T-cell (primary cell): ENCODE results near the gene PDRG1. TPM values are rescaled to one million over a fixed set of nuclear protein-coding genes. Genes with fewer than 3 reads are reported as not detected.

Experiments used
- ATAC-seq, 4 experiments: fragments of 200-7000 bp in 3 of 4; fragments of 150-1000 bp in 1 of 4; cut with Tn5 transposase; replicated peaks in 1 of 4; 1 replicate in 3 of 4; 2 replicates in 1 of 4; pipeline ENCODE4 v1.10.0; 2021; ENCODE audit warnings: moderate library complexity in 3 of 4, mild to moderate bottlenecking in 2 of 4, moderate number of reproducible peaks in 1 of 4
- CTCF ChIA-PET, 2 donors: fragments of 300-600 bp; sonication (Branson Sonifier 250); formaldehyde crosslinking; loops; one replicate each; lab custom pipeline; 2022; ENCODE audit warnings: antibody characterized with exemption in 2 of 2; lab: Charles Lee
- POLR2A ChIA-PET, 2 donors: fragments of 300-600 bp; sonication (Branson Sonifier 250); formaldehyde crosslinking; loops; one replicate each; lab custom pipeline; 2022; ENCODE audit warnings: antibody characterized with exemption in 2 of 2; lab: Charles Lee
- DNase-seq, 35 experiments: peaks; one replicate each; pipeline versions ENCODE4 v3.0.0 to v3.0.0-alpha.2; 2013 to 2023
- H3K27ac ChIP-seq: one replicate; pipeline ENCODE4 v1.5.1; 2013; ENCODE audit warnings: low read length
- H3K27me3 ChIP-seq, 2 experiments: replicated peaks in 1 of 2; 1 replicate in 1 of 2; 2 replicates in 1 of 2; pipeline versions ENCODE4 v1.6.1 to v1.7.0; 2013; ENCODE audit warnings: low read length in 1 of 2, mixed read lengths in 1 of 2; ENCODE audit not compliant: control insufficient read depth in 2 of 2, insufficient read depth in 2 of 2; ENCODE audit errors: extremely low read depth in 1 of 2
- H3K36me3 ChIP-seq, 2 donors: 1 replicate in 1 of 2; 2 replicates in 1 of 2; pipeline versions ENCODE4 v1.6.1 to v1.7.0; 2013; ENCODE audit warnings: low read length in 1 of 2; ENCODE audit not compliant: control insufficient read depth in 2 of 2, insufficient read depth in 1 of 2; ENCODE audit errors: extremely low read depth in 1 of 2
- H3K4me1 ChIP-seq, 2 experiments: 1 replicate in 1 of 2; 2 replicates in 1 of 2; pipeline versions ENCODE4 v1.6.1 to v1.7.0; 2013; ENCODE audit warnings: low read length in 2 of 2, mixed read lengths in 1 of 2; ENCODE audit not compliant: insufficient read depth in 2 of 2, control insufficient read depth in 1 of 2; ENCODE audit errors: extremely low read depth in 1 of 2
- H3K4me3 ChIP-seq, 2 donors: 1 replicate in 1 of 2; 2 replicates in 1 of 2; pipeline versions ENCODE4 v1.5.1 to v1.7.0; 2013; ENCODE audit warnings: mild to moderate bottlenecking in 2 of 2, low read length in 1 of 2, moderate library complexity in 1 of 2; ENCODE audit not compliant: control insufficient read depth in 1 of 2; ENCODE audit errors: extremely low read depth in 1 of 2
- H3K9me3 ChIP-seq: 2 replicates; pipeline ENCODE4 v1.7.0; 2013
- H3K27ac Mint-ChIP-seq, 2 donors: one replicate each; pipeline ENCODE4 v1.8.0; 2020 to 2021; ENCODE audit warnings: mild to moderate bottlenecking in 2 of 2, mixed read lengths in 2 of 2
- H3K27me3 Mint-ChIP-seq, 2 donors: one replicate each; pipeline ENCODE4 v1.8.0; 2021 to 2022; ENCODE audit warnings: mixed read lengths in 2 of 2
- H3K36me3 Mint-ChIP-seq: one replicate; pipeline ENCODE4 v1.8.0; 2021; ENCODE audit warnings: mixed read lengths
- H3K4me1 Mint-ChIP-seq, 3 donors: one replicate each; pipeline ENCODE4 v1.8.0; 2020 to 2022; ENCODE audit warnings: mixed read lengths in 3 of 3, mild to moderate bottlenecking in 1 of 3
- H3K4me3 Mint-ChIP-seq, 3 donors: one replicate each; pipeline ENCODE4 v1.8.0; 2020 to 2022; ENCODE audit warnings: mild to moderate bottlenecking in 3 of 3, mixed read lengths in 3 of 3, moderate library complexity in 3 of 3
- H3K9me3 Mint-ChIP-seq, 3 donors: one replicate each; pipeline ENCODE4 v1.8.0; 2020 to 2022; ENCODE audit warnings: mixed read lengths in 3 of 3
- WGBS: methylation state at CpG from one replicate; pipeline ENCODE4 v1.1.5; 2013; ENCODE audit warnings: missing lambda C conversion rate; ENCODE audit not compliant: insufficient coverage; 5-methylcytosine and 5-hydroxymethylcytosine counted together
- total RNA-seq, 35 experiments: library from RNA in 6 of 35; stranded (reverse) in 6 of 35; fragments of 120-200 nt in 1 of 35; gene quantifications; one replicate each; pipeline versions ENCODE4 v1.2.1 to v1.2.4 and lab custom pipeline; 2013 to 2026

Gene PDRG1
- total RNA-seq, 5 donors from 2014 or later (not counting 1 experiment from before 2014, with no cell fraction given): 7.5 to 14.5 (median 11.6) TPM

DNA sequence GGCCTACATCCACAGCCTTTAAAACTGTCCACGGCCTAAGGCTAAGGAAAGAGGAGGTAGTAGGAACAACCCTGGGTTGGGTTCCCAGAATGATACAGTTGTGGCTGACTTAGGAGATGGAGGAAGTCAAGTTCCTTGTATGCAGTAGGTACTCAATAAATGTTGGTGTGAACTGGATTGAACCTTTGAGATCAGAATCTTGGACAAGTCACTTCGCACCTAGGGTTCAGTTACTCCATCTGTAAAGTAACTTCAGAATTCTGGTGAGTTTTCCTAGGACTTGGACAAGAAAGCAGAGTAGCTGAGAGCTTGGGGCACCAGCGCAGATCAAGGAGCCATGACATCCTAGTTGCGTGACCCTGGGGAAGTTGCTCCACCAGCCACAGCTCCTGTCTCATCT lies 25.2 kb upstream of the PDRG1 start:
- no peaks in the 10 kb centered on the region for H3K4me1 Mint-ChIP-seq
- Histone ChIP-seq H3K27me3 (peaks cover 0 to 44% of the 10 kb centered on the region in 2 experiments), H3K27ac (no peak overlapping the region), H3K9me3 (no peaks in the 10 kb centered on the region), H3K4me1 (no peaks in the 10 kb centered on the region), H3K36me3 (no peaks in the 10 kb centered on the region), H3K4me3 (no peak overlapping the region)
- ATAC-seq: no peak
- peak overlapping the region in 1 of 2 donors; percentile 2 for H3K27ac Mint-ChIP-seq
- H3K27me3 Mint-ChIP-seq: peaks cover 35 to 41% of the 10 kb centered on the region in 2 donors
- POLR2A ChIA-PET: no interaction called here
- no peak overlapping the region for H3K4me3 Mint-ChIP-seq
- no peaks in the 10 kb centered on the region for H3K9me3 Mint-ChIP-seq
- no peaks in the 10 kb centered on the region for H3K36me3 Mint-ChIP-seq
- CTCF ChIA-PET: interaction anchor here in 1 of 2 donors (1.2 kb wide), 1 partner anchor 41 kb away, joined by 3 read pairs; no protein-coding TSS in a partner anchor
- DNase-seq: no peak
- 68% methylated on average over 3 of the region's 4 CpGs for WGBS

DNA sequence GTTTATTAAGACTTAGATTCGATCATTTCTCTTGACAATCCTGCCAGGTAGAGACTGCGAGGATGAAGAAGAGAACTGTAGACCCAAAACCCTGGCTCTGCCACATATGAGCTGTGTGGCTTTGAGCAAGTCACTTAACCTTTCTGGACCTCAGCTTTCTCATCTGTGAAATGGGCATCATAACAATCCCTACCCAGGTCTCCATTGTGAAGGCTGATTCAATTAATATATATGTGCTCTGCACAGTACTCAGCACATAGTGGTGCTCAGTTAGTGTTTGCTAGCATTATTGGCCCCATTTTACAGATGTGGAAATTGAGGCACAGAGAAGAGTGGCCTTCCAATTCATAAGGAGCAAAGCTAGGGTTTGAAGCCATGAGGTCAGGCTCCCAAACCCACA lies 24.0 kb upstream of the PDRG1 start:
- Mint-ChIP-seq H3K36me3 (no peaks in the 10 kb centered on the region), H3K27ac (no peak overlapping the region), H3K9me3 (no peaks in the 10 kb centered on the region), H3K4me1 (no peaks in the 10 kb centered on the region), H3K4me3 (no peak overlapping the region), H3K27me3 (peaks cover 36 to 40% of the 10 kb centered on the region in 2 donors)
- Histone ChIP-seq H3K27ac (no peak overlapping the region), H3K9me3 (no peaks in the 10 kb centered on the region), H3K27me3 (peaks cover 2 to 44% of the 10 kb centered on the region in 2 experiments), H3K4me3 (no peak overlapping the region), H3K36me3 (no peaks in the 10 kb centered on the region), H3K4me1 (no peaks in the 10 kb centered on the region)
- no peak for DNase-seq
- no CpG with 5 or more reads among the region's 2 CpGs for WGBS
- ChIA-PET POLR2A (interaction anchor here in 1 of 2 donors (0.6 kb wide), 1 partner anchor 709 kb away, joined by 8 read pairs; no protein-coding TSS in a partner anchor), CTCF (no interaction called here)
- ATAC-seq: no peak

DNA sequence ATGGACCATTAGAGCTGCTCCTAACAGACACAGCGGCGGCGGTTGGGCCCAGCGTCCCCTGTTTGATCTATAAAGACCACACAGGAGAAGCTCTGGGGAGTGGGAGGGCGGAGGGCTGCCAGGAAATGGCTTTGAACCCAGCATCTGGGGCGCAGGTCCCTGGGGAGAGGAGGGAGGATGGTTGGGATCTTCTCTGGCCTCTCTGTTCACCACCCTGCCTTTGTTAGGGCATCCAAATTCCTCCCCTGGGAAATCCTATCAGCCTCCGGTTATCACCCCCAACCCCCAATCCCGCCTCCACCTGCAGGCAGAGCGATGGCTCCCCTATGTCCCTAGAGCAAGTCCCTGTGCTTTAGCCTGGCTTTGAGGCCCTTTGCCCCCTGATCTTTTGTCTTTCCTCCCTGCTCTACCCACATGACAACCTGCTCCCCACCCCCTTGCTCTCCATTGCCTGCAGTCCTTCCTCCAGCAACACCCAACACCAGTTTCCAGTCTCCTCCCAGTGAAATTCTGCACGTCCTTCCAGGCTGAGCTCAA lies 23.2 kb upstream of the PDRG1 start:
- WGBS: 65% methylated on average over 4 of the region's 10 CpGs
- H3K4me1 Mint-ChIP-seq: no peaks in the 10 kb centered on the region
- Histone ChIP-seq H3K36me3 (no peaks in the 10 kb centered on the region), H3K9me3 (no peaks in the 10 kb centered on the region), H3K27ac (no peak overlapping the region), H3K4me3 (no peak overlapping the region), H3K27me3 (peaks cover 2 to 36% of the 10 kb centered on the region in 2 experiments), H3K4me1 (no peaks in the 10 kb centered on the region)
- ChIA-PET CTCF (no interaction called here), POLR2A (no interaction called here)
- no peaks in the 10 kb centered on the region for H3K9me3 Mint-ChIP-seq
- no peak overlapping the region for H3K4me3 Mint-ChIP-seq
- no peak for ATAC-seq
- DNase-seq: no peak
- H3K27ac Mint-ChIP-seq: no peak overlapping the region
- no peaks in the 10 kb centered on the region for H3K36me3 Mint-ChIP-seq
- H3K27me3 Mint-ChIP-seq: peaks cover 44 to 46% of the 10 kb centered on the region in 2 donors

DNA sequence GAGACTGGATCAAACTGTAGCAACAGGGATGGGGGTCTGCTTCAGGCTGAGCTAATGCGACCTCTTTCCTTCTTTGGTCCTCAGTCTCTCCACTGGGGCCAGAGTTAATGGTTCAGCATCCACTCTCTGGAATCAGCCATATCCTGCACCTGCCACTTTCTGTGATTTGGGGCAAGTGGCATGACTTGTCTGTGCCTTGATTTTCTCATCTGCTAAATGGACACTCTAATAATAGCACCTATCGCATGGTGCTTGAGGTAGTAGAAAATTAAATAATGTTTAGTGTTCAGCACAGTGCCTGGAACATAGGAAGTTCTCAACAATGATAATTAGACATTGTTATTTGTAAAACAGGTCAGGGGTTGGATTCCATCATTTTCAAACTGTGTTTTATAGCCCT lies 22.4 kb upstream of the PDRG1 start:
- H3K4me3 Mint-ChIP-seq: no peak overlapping the region
- no peaks in the 10 kb centered on the region for H3K4me1 ChIP-seq
- H3K27me3 Mint-ChIP-seq: peaks cover 46 to 47% of the 10 kb centered on the region in 2 donors
- ChIA-PET CTCF (no interaction called here), POLR2A (no interaction called here)
- ATAC-seq (no peak), DNase-seq (no peak)
- no peaks in the 10 kb centered on the region for H3K9me3 Mint-ChIP-seq
- H3K36me3 ChIP-seq: no peaks in the 10 kb centered on the region
- no peaks in the 10 kb centered on the region for H3K9me3 ChIP-seq
- H3K27ac ChIP-seq: no peak overlapping the region
- H3K27me3 ChIP-seq: peaks cover 2 to 32% of the 10 kb centered on the region in 2 experiments
- WGBS: no CpG with 5 or more reads among the region's 2 CpGs
- no peak overlapping the region for H3K27ac Mint-ChIP-seq
- H3K4me1 Mint-ChIP-seq: peaks cover 0 to 2% (median 0%) of the 10 kb centered on the region in 3 donors
- H3K4me3 ChIP-seq: no peak overlapping the region
- no peaks in the 10 kb centered on the region for H3K36me3 Mint-ChIP-seq

DNA sequence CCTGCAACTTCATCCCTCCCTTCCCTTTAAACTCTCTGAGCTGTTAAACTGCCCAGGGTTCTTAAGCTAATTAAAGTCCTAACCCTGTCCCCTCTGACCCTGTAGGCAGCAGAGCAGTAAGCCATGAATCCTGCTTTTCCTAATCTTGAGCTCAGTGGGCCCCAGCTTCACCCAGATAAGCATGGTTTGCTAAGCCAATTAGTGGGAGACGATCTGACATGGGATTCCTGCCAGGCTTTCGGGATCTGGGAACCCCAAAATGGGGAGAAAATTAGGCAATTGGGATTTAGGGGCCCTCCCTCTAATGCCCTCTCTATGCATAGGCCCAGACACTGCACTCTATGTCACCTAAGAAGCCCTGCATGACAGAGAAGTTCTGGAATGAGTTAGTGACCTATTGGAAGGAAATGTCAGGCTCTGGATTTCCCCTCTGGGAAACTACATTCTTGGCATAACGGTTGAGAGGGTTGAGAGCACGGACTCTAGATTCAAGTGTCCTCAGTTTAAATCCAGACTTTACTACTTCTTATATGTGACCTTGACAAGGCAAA lies 20.7 kb upstream of the PDRG1 start:
- Mint-ChIP-seq H3K4me3 (no peak overlapping the region), H3K27ac (no peak overlapping the region), H3K4me1 (peaks cover 0 to 7% (median 2%) of the 10 kb centered on the region in 3 donors), H3K9me3 (no peaks in the 10 kb centered on the region), H3K27me3 (peaks cover 47 to 52% of the 10 kb centered on the region in 2 donors), H3K36me3 (no peaks in the 10 kb centered on the region)
- Histone ChIP-seq H3K36me3 (no peaks in the 10 kb centered on the region), H3K4me1 (peaks cover 0 to 12% of the 10 kb centered on the region in 2 experiments), H3K27ac (no peak overlapping the region), H3K9me3 (no peaks in the 10 kb centered on the region), H3K27me3 (peaks cover 2 to 46% of the 10 kb centered on the region in 2 experiments), H3K4me3 (no peak overlapping the region)
- POLR2A ChIA-PET: no interaction called here
- DNase-seq (no peak), ATAC-seq (no peak)
- CTCF ChIA-PET: interaction anchor here in 1 of 2 donors (1.1 to 1.6 kb wide), 2 partner anchors 9 to 21 kb away, joined by 4 to 6 read pairs; partner anchors contain the start of gene PDRG1
- no CpG with 5 or more reads among the region's 4 CpGs for WGBS

DNA sequence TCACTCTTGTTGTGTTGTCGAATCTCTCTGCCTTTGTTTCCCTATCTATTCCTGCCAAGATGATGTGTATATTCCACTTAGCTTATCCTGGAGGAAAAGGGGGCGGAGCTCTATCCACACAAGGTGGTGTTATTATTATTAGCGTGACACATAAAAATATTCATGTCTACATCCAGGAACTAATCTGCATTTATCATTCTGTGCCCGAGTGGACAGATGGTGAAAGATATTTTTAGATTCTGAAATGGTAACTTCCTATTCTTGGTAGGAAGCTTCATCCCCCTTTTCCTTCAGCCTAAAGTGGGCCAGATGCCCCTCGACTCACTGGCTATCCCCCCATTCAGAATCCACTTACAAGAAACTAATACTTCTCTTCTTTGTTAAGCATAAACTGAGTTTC lies 18.1 kb upstream of the PDRG1 start:
- POLR2A ChIA-PET: interaction anchor here in 1 of 2 donors (1.1 kb wide), 1 partner anchor 110 kb away, joined by 3 read pairs; no protein-coding TSS in a partner anchor
- CTCF ChIA-PET: interaction anchor here (0.6 to 1.6 kb wide), 3 partner anchors 15 to 18 kb away, joined by 3 to 4 read pairs (median 3); partner anchors contain the start of gene PDRG1 (in 1 of the 2)
- ATAC-seq: no peak
- peaks cover 0 to 12% (median 6%) of the 10 kb centered on the region in 3 donors for H3K4me1 Mint-ChIP-seq
- Histone ChIP-seq H3K4me3 (no peak overlapping the region), H3K27ac (no peak overlapping the region), H3K4me1 (peaks cover 0 to 12% of the 10 kb centered on the region in 2 experiments), H3K27me3 (peaks cover 2 to 59% of the 10 kb centered on the region in 2 experiments), H3K36me3 (no peaks in the 10 kb centered on the region), H3K9me3 (no peaks in the 10 kb centered on the region)
- no CpG with 5 or more reads among the region's 5 CpGs for WGBS
- H3K4me3 Mint-ChIP-seq: peak overlapping the region in 1 of 3 donors; percentile 11
- H3K9me3 Mint-ChIP-seq: no peaks in the 10 kb centered on the region
- H3K27ac Mint-ChIP-seq: no peak overlapping the region
- no peak for DNase-seq
- H3K27me3 Mint-ChIP-seq: peaks cover 55 to 66% of the 10 kb centered on the region in 2 donors
- no peaks in the 10 kb centered on the region for H3K36me3 Mint-ChIP-seq
